ENCODE data around the gene MRPL16. TPM values are rescaled to one million over a fixed set of nuclear protein-coding genes. Genes with fewer than 3 reads are reported as not detected.

Gene MRPL16
- polyA plus RNA-seq, 1 donor from 2014 or later = 33.2 TPM

- H3K4me3 ChIP-seq (ENCODE audit: low read length) = no peak overlapping the region
- no peak overlapping the region for H2AFZ ChIP-seq (ENCODE audit: low read depth, low read length)
- H3K27ac ChIP-seq (ENCODE audit: low read length) = no peak overlapping the region
- no peaks in the 10 kb centered on the region for H3K79me2 ChIP-seq (replicated peaks; ENCODE audit: insufficient read depth, low read length)
- H3K36me3 ChIP-seq (ENCODE audit: insufficient read depth, low read length) = no peaks in the 10 kb centered on the region
- H3K27me3 ChIP-seq (ENCODE audit: insufficient read depth, low read depth, low read length) = no peaks in the 10 kb centered on the region
- H3K9ac ChIP-seq (ENCODE audit: low read length) = no peak overlapping the region
- no peak overlapping the region for H3K4me2 ChIP-seq (ENCODE audit: low read length)
- H4K20me1 ChIP-seq (ENCODE audit: insufficient read depth) = no peaks in the 10 kb centered on the region
- H3K9me2 ChIP-seq (ENCODE audit: insufficient read depth, low read length) = no peaks in the 10 kb centered on the region
- no peaks in the 10 kb centered on the region for H3F3A ChIP-seq (ENCODE audit: insufficient read depth, low read length, poor library complexity, severe bottlenecking)
- H3K9me3 ChIP-seq (ENCODE audit: low read length) = no peaks in the 10 kb centered on the region
- TF ChIP-seq RAD21 (conservative IDR thresholded peaks at IDR 0.05) = no peak
- TF ChIP-seq EZH2 (IDR thresholded peaks at IDR 0.05; ENCODE audit: borderline replicate concordance, insufficient read depth, low read length, poor library complexity, severe bottlenecking) = no peak
- no peak for TF ChIP-seq TAF1 (IDR thresholded peaks at IDR 0.05; ENCODE audit: low read depth)
- TF ChIP-seq EP300 (conservative IDR thresholded peaks at IDR 0.05; ENCODE audit: poor library complexity, severe bottlenecking) = no peak
- TF ChIP-seq SMC3 (conservative IDR thresholded peaks at IDR 0.05; ENCODE audit: poor library complexity) = no peak
- TF ChIP-seq POLR2AphosphoS5 (IDR thresholded peaks at IDR 0.05) = no peak
- TF ChIP-seq CTCF (IDR thresholded peaks at IDR 0.05; ENCODE audit: poor library complexity, severe bottlenecking) = no peak
- TF ChIP-seq REST (IDR thresholded peaks at IDR 0.05; ENCODE audit: borderline replicate concordance) = no peak
- TF ChIP-seq MXI1 (conservative IDR thresholded peaks at IDR 0.05; ENCODE audit: poor library complexity, severe bottlenecking) = no peak
These were observed 39.0 kb downstream of the MRPL16 start for GRCh38 chr11:59771605-59772004.

GRCh38 chr11:59770869-59771268, 39.7 kb downstream of the MRPL16 start:
- Histone ChIP-seq H3F3A (ENCODE audit: insufficient read depth, low read length, poor library complexity, severe bottlenecking) (no peaks in the 10 kb centered on the region), H2AFZ (ENCODE audit: low read depth, low read length) (no peak overlapping the region), H3K9me3 (ENCODE audit: low read length) (no peaks in the 10 kb centered on the region), H3K27ac (ENCODE audit: low read length) (no peak overlapping the region), H3K9ac (ENCODE audit: low read length) (no peak overlapping the region), H3K9me2 (ENCODE audit: insufficient read depth, low read length) (no peaks in the 10 kb centered on the region), H3K4me3 (ENCODE audit: low read length) (no peak overlapping the region), H3K27me3 (ENCODE audit: insufficient read depth, low read depth, low read length) (no peaks in the 10 kb centered on the region), H3K36me3 (ENCODE audit: insufficient read depth, low read length) (no peaks in the 10 kb centered on the region), H3K79me2 (replicated peaks; ENCODE audit: insufficient read depth, low read length) (no peaks in the 10 kb centered on the region), H3K4me2 (ENCODE audit: low read length) (no peak overlapping the region), H4K20me1 (ENCODE audit: insufficient read depth) (no peaks in the 10 kb centered on the region)
- no peak for TF ChIP-seq EZH2 (IDR thresholded peaks at IDR 0.05; ENCODE audit: borderline replicate concordance, insufficient read depth, low read length, poor library complexity, severe bottlenecking)
- TF ChIP-seq MXI1 (conservative IDR thresholded peaks at IDR 0.05; ENCODE audit: poor library complexity, severe bottlenecking) = no peak
- TF ChIP-seq POLR2AphosphoS5 (IDR thresholded peaks at IDR 0.05) = no peak
- TF ChIP-seq CTCF (IDR thresholded peaks at IDR 0.05; ENCODE audit: poor library complexity, severe bottlenecking) = no peak
- TF ChIP-seq SMC3 (conservative IDR thresholded peaks at IDR 0.05; ENCODE audit: poor library complexity) = no peak
- TF ChIP-seq TAF1 (IDR thresholded peaks at IDR 0.05; ENCODE audit: low read depth) = no peak
